ENCODE measurements around the gene UBE2E2.

UBE2E2 gene

GRCh38 chr3:23440416-23441294 lies 237.5 kb downstream of the UBE2E2 start:
- TF ChIP-seq TAF1 (IDR thresholded peaks at IDR 0.05; ENCODE audit: borderline replicate concordance, insufficient read depth, low read length) = no peak
- TF ChIP-seq FOXP2 (optimal IDR thresholded peaks at IDR 0.05; ENCODE audit: borderline replicate concordance, extremely low read depth, extremely low read length, insufficient read depth) = no peak
- no peak for TF ChIP-seq POLR2AphosphoS5 (IDR thresholded peaks at IDR 0.05; ENCODE audit: low read depth, low read length)
- no peak for TF ChIP-seq SIN3A (IDR thresholded peaks at IDR 0.05; ENCODE audit: borderline replicate concordance, insufficient read depth, low read length)
- no peak for TF ChIP-seq REST (IDR thresholded peaks at IDR 0.05; ENCODE audit: insufficient read depth in 1 of 2, low read depth in 2 of 2, low read length in 2 of 2)

GRCh38 chr3:23442598-23443383 lies 239.7 kb downstream of the UBE2E2 start:
- TF ChIP-seq POLR2AphosphoS5 (IDR thresholded peaks at IDR 0.05; ENCODE audit: low read depth, low read length) = no peak
- no peak for TF ChIP-seq TAF1 (IDR thresholded peaks at IDR 0.05; ENCODE audit: borderline replicate concordance, insufficient read depth, low read length)
- no peak for TF ChIP-seq SIN3A (IDR thresholded peaks at IDR 0.05; ENCODE audit: borderline replicate concordance, insufficient read depth, low read length)
- TF ChIP-seq REST (IDR thresholded peaks at IDR 0.05; ENCODE audit: insufficient read depth in 1 of 2, low read depth in 2 of 2, low read length in 2 of 2) = no peak
- TF ChIP-seq FOXP2 (optimal IDR thresholded peaks at IDR 0.05; ENCODE audit: borderline replicate concordance, extremely low read depth, extremely low read length, insufficient read depth) = no peak

- TF ChIP-seq POLR2AphosphoS5 (IDR thresholded peaks at IDR 0.05; ENCODE audit: low read depth, low read length) (no peak), TAF1 (IDR thresholded peaks at IDR 0.05; ENCODE audit: borderline replicate concordance, insufficient read depth, low read length) (no peak), REST (IDR thresholded peaks at IDR 0.05; ENCODE audit: insufficient read depth in 1 of 2, low read depth in 2 of 2, low read length in 2 of 2) (no peak), SIN3A (IDR thresholded peaks at IDR 0.05; ENCODE audit: borderline replicate concordance, insufficient read depth, low read length) (no peak), FOXP2 (optimal IDR thresholded peaks at IDR 0.05; ENCODE audit: borderline replicate concordance, extremely low read depth, extremely low read length, insufficient read depth) (no peak)
These were observed 241.3 kb downstream of the UBE2E2 start for GRCh38 chr3:23444386-23444785.

GRCh38 chr3:23446301-23446700 lies 243.2 kb downstream of the UBE2E2 start:
- TF ChIP-seq FOXP2 (optimal IDR thresholded peaks at IDR 0.05; ENCODE audit: borderline replicate concordance, extremely low read depth, extremely low read length, insufficient read depth) (no peak), REST (IDR thresholded peaks at IDR 0.05; ENCODE audit: insufficient read depth in 1 of 2, low read depth in 2 of 2, low read length in 2 of 2) (no peak), TAF1 (IDR thresholded peaks at IDR 0.05; ENCODE audit: borderline replicate concordance, insufficient read depth, low read length) (no peak), SIN3A (IDR thresholded peaks at IDR 0.05; ENCODE audit: borderline replicate concordance, insufficient read depth, low read length) (no peak), POLR2AphosphoS5 (IDR thresholded peaks at IDR 0.05; ENCODE audit: low read depth, low read length) (no peak)
